Measurements from ENCODE around the gene TAF7.
"Not testable (repeated sequence)": the region's sequence is repeated elsewhere in the genome, so short reads cannot be mapped to it uniquely, and the experiment has no call there.

TAF7 gene

DNA sequence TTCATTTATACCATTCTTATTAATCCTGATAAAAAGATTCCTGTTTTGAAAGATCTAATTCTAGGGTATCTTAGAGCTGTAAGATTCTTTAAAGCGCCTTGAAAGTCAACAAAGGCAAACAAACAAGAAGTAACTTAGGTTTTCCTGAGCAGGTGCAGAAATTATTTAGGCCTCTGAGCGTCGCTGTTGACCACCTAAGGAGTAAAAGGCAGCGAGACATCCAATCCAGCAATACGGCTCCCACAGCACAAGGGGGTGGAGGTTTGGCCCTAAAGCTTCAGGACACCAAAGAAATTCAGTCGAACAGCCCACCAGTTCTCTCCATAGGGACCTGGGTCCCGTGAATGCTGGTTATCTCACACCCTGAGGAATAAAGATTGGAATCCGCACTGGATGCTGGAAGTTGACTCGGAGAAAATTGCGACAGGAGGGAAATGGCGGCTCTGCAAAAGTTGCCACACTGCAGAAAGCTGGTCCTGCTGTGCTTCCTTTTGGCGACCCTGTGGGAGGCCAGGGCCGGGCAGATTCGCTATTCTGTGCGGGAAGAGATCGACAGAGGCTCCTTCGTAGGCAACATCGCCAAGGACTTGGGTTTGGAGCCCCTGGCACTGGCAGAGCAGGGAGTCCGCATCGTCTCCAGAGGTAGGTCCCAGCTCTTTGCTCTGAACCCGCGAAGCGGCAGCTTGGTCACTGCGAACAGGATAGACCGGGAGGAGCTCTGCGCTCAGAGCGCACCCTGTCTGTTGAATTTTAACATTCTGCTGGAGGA is 18.1 kb upstream of the TAF7 start, which contains the start of gene PCDHGA2:
PCDHGA2 (plus strand) TSS at position 223 of the 769 bp plus-strand sequence.
- no peak for DNase-seq

DNA sequence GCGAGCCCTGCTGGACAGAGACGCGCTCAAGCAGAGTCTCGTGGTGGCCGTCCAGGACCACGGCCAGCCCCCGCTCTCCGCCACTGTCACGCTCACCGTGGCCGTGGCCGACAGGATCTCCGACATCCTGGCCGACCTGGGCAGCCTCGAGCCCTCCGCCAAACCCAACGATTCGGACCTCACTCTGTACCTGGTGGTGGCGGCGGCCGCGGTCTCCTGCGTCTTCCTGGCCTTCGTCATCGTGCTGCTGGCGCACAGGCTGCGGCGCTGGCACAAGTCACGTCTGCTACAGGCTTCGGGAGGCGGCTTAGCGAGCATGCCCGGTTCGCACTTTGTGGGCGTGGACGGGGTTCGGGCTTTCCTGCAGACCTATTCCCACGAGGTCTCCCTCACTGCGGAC is 12.0 kb upstream of the TAF7 start:
- DNase-seq = not testable (repeated sequence)

DNA sequence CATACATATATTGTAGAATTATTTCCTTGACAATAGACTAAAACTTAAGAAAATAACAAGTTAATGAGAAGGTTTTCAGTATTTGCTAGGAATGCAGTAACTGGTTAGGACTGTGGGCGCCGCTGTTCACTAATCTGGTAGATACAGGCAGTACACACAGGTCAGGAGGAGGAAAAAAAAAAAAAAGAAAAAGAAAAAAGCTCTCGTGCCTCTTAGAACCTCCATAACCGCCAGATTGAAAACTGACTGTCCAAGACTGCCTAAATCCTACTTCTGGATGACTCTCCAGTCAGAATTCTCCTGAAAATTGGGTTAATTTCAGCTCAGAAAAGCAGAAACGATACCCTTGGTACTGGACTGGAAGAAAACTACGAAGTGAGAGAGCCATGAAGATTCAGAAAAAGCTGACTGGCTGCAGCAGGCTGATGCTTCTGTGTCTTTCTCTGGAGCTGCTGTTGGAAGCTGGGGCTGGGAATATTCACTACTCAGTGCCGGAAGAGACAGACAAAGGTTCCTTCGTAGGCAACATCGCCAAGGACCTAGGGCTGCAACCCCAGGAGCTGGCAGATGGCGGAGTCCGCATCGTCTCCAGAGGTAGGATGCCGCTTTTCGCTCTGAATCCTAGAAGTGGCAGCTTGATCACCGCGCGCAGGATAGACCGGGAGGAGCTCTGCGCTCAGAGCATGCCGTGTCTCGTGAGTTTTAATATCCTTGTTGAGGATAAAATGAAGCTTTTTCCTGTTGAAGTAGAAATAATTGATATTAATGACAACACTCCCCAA is 9.9 kb upstream of the TAF7 start, which contains the start of gene PCDHGA1:
PCDHGA1 (plus strand) TSS at position 216 of the 782 bp plus-strand sequence.
- peak; percentile 34 for DNase-seq

DNA sequence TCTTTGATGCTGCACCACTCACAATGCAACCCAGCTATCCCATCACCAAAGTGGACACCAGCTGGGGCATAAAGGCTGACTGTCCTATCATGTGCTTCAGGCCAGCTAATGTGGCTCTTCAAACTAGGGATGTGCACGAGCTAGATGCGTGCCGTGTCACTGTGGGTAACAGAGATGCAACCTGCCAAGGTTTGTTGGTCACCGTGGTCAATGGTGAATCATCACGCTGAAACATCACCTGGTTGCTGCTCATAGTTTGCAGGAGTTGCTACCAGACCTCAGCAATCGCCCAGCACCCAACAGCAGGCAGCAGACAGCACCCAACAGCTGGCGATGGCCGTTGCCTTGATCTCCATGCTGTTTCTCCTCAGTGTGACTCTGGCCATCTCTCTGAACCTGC is 7.6 kb upstream of the TAF7 start:
- no peak for DNase-seq

DNA sequence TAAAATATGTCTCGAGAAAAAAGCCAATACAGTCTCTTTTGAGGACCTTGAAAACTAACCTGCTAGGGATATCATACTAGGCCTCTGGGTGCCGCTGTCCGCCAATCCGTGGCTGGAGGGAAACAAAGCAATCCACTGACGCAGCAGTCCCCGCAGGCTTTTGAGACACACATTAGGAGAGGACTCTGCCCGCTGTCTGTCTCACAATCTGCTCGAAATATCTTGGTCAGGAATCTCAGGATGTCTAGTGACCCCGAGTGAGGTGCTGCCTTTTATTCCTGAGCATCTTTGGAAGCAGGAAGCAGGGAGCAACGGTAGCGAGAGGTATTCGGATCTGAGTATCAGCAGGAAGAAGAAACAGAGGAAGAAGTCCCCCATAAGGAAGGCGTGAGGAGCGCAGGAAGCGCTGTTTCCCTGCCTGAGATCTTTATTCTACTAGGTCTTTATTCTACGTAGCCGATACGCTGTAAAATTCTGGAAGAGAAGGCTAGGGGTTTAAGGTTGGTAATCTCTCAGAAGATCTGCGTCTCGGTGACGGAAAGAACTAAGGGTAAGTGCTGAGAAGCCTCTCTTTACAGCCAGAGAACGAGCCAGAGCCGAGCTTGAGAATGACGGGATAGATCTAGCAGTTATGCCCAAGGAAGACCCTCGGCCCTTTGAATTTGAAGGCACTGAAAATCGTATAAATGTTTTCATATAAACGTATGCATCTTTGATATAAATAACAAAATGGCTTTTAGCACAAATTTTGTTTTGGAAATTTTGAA is 5.7 kb upstream of the TAF7 start:
- DNase-seq = peak; percentile 11

DNA sequence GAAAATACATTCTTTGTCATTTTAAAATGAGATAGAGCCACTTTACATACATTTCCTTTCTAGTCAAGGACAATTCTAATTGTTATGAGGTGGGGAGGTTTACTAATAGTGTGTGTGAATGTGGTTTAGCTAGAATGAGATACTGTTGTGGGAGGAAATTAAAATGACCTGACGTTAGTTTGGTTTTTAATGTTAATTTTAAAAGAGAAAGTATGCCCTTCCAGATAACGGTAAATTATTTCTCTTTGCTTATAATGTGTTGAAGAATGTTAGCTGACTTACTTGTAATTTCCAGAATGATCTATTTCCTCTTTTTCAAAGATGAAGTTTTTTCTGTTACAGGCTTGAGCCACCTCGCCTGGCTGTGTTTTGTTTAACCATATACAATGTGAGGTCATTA is 1.7 kb upstream of the TAF7 start:
- DNase-seq = no peak

DNA sequence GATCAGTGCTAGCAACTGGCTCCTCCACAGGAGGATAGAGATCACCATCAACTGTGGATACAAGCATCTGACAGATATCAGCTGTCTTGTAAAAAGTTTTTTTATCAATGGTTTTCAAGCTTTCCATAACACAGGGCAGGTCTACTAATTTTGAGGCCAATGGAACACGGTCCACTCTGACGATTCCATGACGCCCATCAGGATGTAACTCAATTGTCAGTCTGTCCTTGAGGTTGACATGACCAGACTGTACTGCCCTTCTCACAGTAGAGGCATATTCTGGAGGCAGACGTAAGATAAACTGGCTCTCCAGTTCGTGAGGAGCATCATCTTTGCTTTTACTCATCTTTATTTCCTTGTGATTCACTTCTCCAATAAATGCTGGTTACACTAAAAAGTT is 885 bp downstream of the TAF7 start:
- DNase-seq = no peak

DNA sequence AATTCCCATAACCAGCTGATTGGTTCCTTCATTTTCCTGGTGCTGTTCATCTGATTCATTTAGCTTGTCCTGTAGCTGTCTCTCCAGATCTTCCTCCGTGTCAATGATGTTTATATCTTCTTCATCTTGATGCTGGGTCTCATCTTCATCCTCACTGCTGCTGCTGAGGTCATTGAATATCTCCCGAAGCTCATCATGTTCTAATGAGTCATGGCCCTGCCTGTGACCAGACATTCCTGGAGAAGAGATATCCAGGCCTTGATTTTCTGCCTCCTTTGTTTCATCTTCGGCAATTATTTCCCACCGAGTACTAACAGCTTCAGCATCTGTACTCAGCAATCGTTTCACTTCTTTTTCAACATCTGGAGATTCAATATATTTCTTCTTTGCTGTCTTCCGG is 1.4 kb downstream of the TAF7 start:
- no peak for DNase-seq

DNA sequence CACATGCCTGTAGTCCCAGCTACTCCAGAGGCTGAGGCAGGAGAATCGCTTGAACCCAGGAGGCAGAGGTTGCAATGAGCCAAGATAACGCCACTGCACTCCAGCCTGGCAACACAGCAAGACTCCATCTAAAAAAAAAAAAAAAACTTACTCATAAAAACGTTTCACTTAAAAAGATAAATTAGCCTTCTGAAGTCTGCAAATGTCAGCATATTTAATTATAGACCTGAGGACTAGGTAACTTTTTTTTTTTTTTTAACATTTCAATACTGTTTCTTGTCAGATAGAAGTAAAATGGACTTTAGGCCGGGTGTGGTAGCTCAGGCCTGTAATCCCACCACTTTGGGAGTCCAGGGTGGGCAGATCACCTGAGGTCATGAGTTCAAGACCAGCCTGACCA is 3.6 kb downstream of the TAF7 start:
- not testable (repeated sequence) for DNase-seq

DNA sequence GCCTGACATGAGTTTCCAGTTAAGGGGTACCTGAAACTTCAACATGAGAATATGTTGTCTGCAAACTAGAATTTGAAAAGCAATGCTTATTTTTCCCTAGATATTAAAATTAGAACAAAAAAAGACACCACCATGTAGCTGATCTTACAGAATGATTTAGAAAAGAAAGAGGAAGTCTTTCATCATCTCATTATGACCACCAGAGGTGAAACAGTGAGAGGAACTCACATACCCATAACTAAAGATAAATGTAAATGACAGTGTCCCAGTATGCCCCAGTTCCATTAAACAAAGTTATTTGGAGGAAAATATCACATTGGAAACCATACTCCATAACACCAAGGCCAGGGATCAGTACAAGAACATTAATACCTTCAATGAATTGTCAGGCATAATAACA is 6.9 kb downstream of the TAF7 start:
- DNase-seq = no peak

DNA sequence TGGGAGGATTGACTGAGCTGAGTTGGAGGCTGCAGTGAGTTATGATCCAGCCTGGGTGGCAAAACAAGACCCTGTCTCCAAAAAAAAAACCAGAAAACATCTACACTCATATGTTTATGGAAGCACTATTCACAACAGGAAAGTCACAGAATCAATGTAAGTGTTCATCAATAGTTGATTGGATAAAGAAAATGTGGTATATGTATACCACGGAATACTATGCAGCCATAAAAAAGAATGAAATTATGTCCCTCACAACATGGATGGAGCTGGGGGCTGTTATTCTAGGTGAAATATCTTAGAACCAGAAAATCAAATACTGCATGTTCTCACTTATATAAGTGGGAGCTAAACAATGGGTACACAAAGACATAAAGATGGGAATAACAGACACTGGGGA is 14.0 kb downstream of the TAF7 start:
- no peak for DNase-seq

DNA sequence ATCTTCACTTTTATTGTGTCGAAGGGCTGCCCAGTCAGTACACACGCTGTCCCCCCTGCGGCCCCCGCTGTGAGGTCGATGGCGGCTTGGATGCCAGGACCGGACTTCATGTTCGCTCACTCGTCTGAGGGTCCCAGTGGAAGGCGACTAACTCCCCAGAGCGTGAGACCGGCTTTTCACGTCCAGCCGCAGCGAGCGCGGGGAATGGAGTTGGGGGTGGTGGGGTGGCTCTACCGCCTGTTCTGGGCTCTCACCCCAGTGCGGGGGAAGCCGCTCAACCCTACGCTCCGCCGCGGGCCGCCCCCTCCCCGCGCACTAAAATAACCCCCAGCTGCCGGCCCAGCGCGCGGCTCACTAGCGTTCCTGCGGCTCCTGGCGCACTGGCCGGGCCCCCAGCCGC is 16.8 kb downstream of the TAF7 start, which contains the start of gene SLC25A2:
SLC25A2 (minus strand) TSS at position 294 of the 400 bp plus-strand sequence; CDS start at position 110, 184 bp downstream.
- no peak for DNase-seq

DNA sequence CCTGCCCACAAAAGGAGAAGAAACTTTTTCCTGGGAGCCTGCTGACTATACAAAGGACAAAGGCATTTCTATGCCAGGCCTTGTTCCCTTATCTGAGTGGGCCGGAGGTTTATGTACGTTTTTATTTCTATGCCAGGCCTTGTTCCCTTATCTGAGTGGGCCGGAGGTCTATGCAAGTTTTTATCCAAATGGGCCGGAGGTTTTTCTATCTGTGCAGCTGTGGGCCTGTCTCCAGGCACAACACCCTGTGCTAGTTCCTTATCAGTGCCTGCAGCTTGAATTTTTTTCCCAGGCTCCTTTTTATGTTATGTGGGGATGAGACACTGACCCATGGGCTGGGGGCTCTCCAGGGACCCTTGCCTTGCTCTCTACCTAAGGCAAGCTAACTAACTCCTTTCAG is 22.2 kb downstream of the TAF7 start:
- DNase-seq = no peak

DNA sequence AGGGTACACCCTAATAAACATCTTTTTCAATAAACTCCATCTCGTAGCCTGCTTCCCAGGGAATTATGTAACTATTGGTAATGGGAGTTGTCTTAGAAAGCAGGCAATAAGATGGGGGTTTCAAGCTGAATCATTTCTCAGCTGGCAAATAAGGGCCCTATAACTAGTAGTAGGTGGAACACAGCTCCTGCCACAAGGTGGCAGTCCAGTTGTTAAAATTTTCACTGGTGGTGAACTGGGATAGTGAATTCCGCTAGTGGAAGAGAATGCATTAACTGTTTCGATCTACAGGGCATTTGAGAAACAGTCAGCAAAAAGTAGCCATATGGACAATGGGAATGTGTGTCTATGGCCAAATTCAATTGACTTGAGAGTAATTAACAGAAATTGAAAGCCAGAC is 47.7 kb downstream of the TAF7 start:
- no peak for DNase-seq

DNA sequence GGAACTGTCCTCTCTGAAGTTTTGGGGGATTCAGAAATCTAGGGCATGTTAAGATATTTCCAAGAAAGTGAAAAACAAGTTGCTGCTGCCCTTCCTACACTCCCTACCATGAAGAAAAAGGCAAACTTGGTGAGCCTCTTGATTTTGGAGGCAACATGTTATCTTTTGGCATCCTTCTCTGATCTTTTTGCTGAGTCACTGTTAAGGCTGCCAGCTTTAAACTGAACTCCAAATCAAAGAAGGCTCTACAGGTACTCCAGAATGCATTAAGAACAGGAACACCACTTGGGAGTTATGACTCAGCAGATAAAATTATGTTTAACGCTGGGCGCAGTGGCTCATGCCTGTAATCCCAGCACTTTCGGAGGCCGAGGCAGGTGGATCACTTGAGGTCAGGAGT is 51.4 kb downstream of the TAF7 start:
- no peak for DNase-seq

All from NCI-H446 treated with DMSO at 0.1 percent for 48 hours (cell line).